H9 (cell line): Measurements from ENCODE around the gene ARL11. TPM values are rescaled to one million over a fixed set of nuclear protein-coding genes. Genes with fewer than 3 reads are reported as not detected.

ENCODE experiments used
- DNase-seq: peaks from one replicate; pipeline ENCODE4 v3.0.0-alpha.2; 2017
- H2AFZ ChIP-seq: one replicate; pipeline ENCODE4 v1.6.1; 2013; ENCODE audit warnings: mild to moderate bottlenecking, low read length, control low read depth, moderate library complexity
- H2AK5ac ChIP-seq: 2 replicates; pipeline ENCODE4 v1.6.1; 2013; ENCODE audit warnings: low read length, control low read depth, mixed read lengths; ENCODE audit not compliant: insufficient read length
- H2BK120ac ChIP-seq: one replicate; pipeline ENCODE4 v1.6.1; 2013; ENCODE audit warnings: low read depth, mild to moderate bottlenecking, low read length, control low read depth, inconsistent platforms; ENCODE audit not compliant: poor library complexity, severe bottlenecking
- H2BK12ac ChIP-seq: 2 replicates; pipeline ENCODE4 v1.6.1; 2013; ENCODE audit warnings: low read length, control low read depth, mixed read lengths, low read depth; ENCODE audit not compliant: insufficient read length
- H2BK15ac ChIP-seq: 2 replicates; pipeline ENCODE4 v1.6.1; 2013; ENCODE audit warnings: low read depth, low read length, control low read depth
- H2BK20ac ChIP-seq: one replicate; pipeline ENCODE4 v1.6.1; 2013; ENCODE audit warnings: low read depth, mild to moderate bottlenecking, low read length, control low read depth, inconsistent platforms; ENCODE audit not compliant: poor library complexity, severe bottlenecking
- H2BK5ac ChIP-seq: 2 replicates; pipeline ENCODE4 v1.6.1; 2013; ENCODE audit warnings: low read length, control low read depth, mixed read lengths; ENCODE audit not compliant: insufficient read length
- H3K14ac ChIP-seq: 2 replicates; pipeline ENCODE4 v1.6.1; 2013; ENCODE audit warnings: low read length, control low read depth; ENCODE audit not compliant: insufficient read depth
- H3K18ac ChIP-seq: 2 replicates; pipeline ENCODE4 v1.6.1; 2013; ENCODE audit warnings: low read depth, mild to moderate bottlenecking, mixed read lengths, low read length, control low read depth; ENCODE audit not compliant: insufficient read length
- H3K23ac ChIP-seq: 2 replicates; pipeline ENCODE4 v1.6.1; 2013; ENCODE audit warnings: low read length, control low read depth, mixed read lengths, low read depth; ENCODE audit not compliant: insufficient read length
- H3K23me2 ChIP-seq: 2 replicates; pipeline ENCODE4 v1.6.1; 2013; ENCODE audit warnings: low read depth, mild to moderate bottlenecking, mixed read lengths, low read length, control low read depth; ENCODE audit not compliant: insufficient read length, poor library complexity, severe bottlenecking
- H3K27ac ChIP-seq: 2 replicates; pipeline ENCODE4 v1.5.1; 2013; ENCODE audit warnings: low read length, control low read depth, mixed read lengths, low read depth; ENCODE audit not compliant: insufficient read length
- H3K27me3 ChIP-seq: 2 replicates; pipeline ENCODE4 v1.6.1; 2013; ENCODE audit warnings: low read length, control low read depth, inconsistent platforms; ENCODE audit not compliant: insufficient read depth
- H3K4ac ChIP-seq: 2 replicates; pipeline ENCODE4 v1.6.1; 2013; ENCODE audit warnings: low read depth, mild to moderate bottlenecking, control low read depth, inconsistent platforms, low read length, moderate library complexity
- H3K4me1 ChIP-seq: 2 replicates; pipeline ENCODE4 v1.6.1; 2013; ENCODE audit warnings: low read length, control low read depth, inconsistent platforms; ENCODE audit not compliant: insufficient read depth
- H3K4me2 ChIP-seq: 2 replicates; pipeline ENCODE4 v1.6.1; 2013; ENCODE audit warnings: low read length, control low read depth, mixed read lengths; ENCODE audit not compliant: insufficient read length, insufficient read depth
- H3K56ac ChIP-seq: 2 replicates; pipeline ENCODE4 v1.6.1; 2013; ENCODE audit warnings: low read depth, mild to moderate bottlenecking, mixed read lengths, low read length, control low read depth; ENCODE audit not compliant: insufficient read length
- H3K79me1 ChIP-seq: 2 replicates; pipeline ENCODE4 v1.6.1; 2013; ENCODE audit warnings: low read depth, mild to moderate bottlenecking, moderate library complexity, low read length, control low read depth, inconsistent platforms; ENCODE audit not compliant: insufficient read depth, poor library complexity, severe bottlenecking
- H3K79me2 ChIP-seq: 2 replicates; pipeline ENCODE4 v1.6.1; 2013; ENCODE audit warnings: low read length, control low read depth, inconsistent platforms; ENCODE audit not compliant: insufficient read depth
- H3K9ac ChIP-seq: 2 replicates; pipeline ENCODE4 v1.6.1; 2013; ENCODE audit warnings: low read length, control low read depth, mixed read lengths; ENCODE audit not compliant: insufficient read length; ENCODE audit errors: extremely low read depth
- H3K9me3 ChIP-seq: one replicate; pipeline ENCODE4 v1.6.1; 2013; ENCODE audit warnings: low read depth, low read length, inconsistent platforms; ENCODE audit not compliant: control insufficient read depth
- H3T11ph ChIP-seq: one replicate; pipeline ENCODE4 v1.6.1; 2013; ENCODE audit warnings: mild to moderate bottlenecking, low read length, control low read depth, inconsistent platforms
- H4K20me1 ChIP-seq: one replicate; pipeline ENCODE4 v1.6.1; 2013; ENCODE audit not compliant: control insufficient read depth, insufficient read length, insufficient read depth
- H4K5ac ChIP-seq: 2 replicates; pipeline ENCODE4 v1.6.1; 2013; ENCODE audit warnings: low read depth, mild to moderate bottlenecking, mixed read lengths, low read length, control low read depth; ENCODE audit not compliant: insufficient read length
- H4K8ac ChIP-seq: replicated peaks from 2 replicates; pipeline ENCODE4 v1.6.1; 2013; ENCODE audit warnings: low read length, control low read depth, mixed read lengths, low read depth; ENCODE audit not compliant: insufficient read length
- H4K91ac ChIP-seq: 2 replicates; pipeline ENCODE4 v1.6.1; 2013; ENCODE audit warnings: low read depth, mild to moderate bottlenecking, moderate library complexity, mixed read lengths, low read length, control low read depth; ENCODE audit not compliant: insufficient read length
- H3K27ac Mint-ChIP-seq, 3 experiments: 2 replicates in 2 of 3; 3 replicates in 1 of 3; pipeline ENCODE4 v1.8.0; 2020 to 2021; ENCODE audit warnings: mixed read lengths in 3 of 3, mild to moderate bottlenecking in 1 of 3, moderate library complexity in 1 of 3
- H3K27me3 Mint-ChIP-seq: 2 replicates; pipeline ENCODE4 v1.8.0; 2021; ENCODE audit warnings: low read depth, mild to moderate bottlenecking, moderate library complexity, mixed read lengths
- H3K36me3 Mint-ChIP-seq, 3 experiments: 2 replicates in 2 of 3; 3 replicates in 1 of 3; pipeline ENCODE4 v1.8.0; 2020 to 2021; ENCODE audit warnings: low read depth in 3 of 3, mixed read lengths in 3 of 3; ENCODE audit not compliant: insufficient read depth in 1 of 3
- H3K4me1 Mint-ChIP-seq, 2 experiments: 2 replicates each; pipeline ENCODE4 v1.8.0; 2020; ENCODE audit warnings: mixed read lengths in 2 of 2
- H3K4me3 Mint-ChIP-seq, 2 experiments: 2 replicates in 1 of 2; 3 replicates in 1 of 2; pipeline ENCODE4 v1.8.0; 2020 to 2021; ENCODE audit warnings: mild to moderate bottlenecking in 2 of 2, mixed read lengths in 2 of 2, moderate library complexity in 1 of 2
- H3K9me3 Mint-ChIP-seq, 2 experiments: 2 replicates in 1 of 2; 3 replicates in 1 of 2; pipeline ENCODE4 v1.8.0; 2020; ENCODE audit warnings: mild to moderate bottlenecking in 2 of 2, mixed read lengths in 2 of 2, moderate library complexity in 1 of 2
- CTCF ChIP-seq: fragments of 200-600 bp; sonication (generic); conservative IDR thresholded peaks from 3 replicates; pipeline ENCODE4 v1.8.0; 2021; ENCODE audit warnings: antibody characterized with exemption, mild to moderate bottlenecking
- WGBS: extraction: QIAGEN DNeasy Blood & Tissue Kit; methylation state at CpG from one replicate; pipeline ENCODE4 v1.1.7; 2013; ENCODE audit warnings: missing lambda C conversion rate, low lambda C conversion rate, mixed read lengths; ENCODE audit not compliant: insufficient read length; ENCODE audit errors: extremely low coverage; 5-methylcytosine and 5-hydroxymethylcytosine counted together
- total RNA-seq: library from RNA; stranded (reverse); gene quantifications from 2 replicates; pipeline ENCODE4 v1.2.1, GENCODE V29; 2021

The ARL11 gene
- total RNA-seq, 1 experiment from 2014 or later: 0.42 TPM

- peak overlapping the region; percentile 54 to 78 for H3K4me3 Mint-ChIP-seq
- H3K27me3 Mint-ChIP-seq: no peaks in the 10 kb centered on the region
- H2AFZ ChIP-seq: peak overlapping the region; percentile 22
- no peak overlapping the region for H4K5ac ChIP-seq
- WGBS: no CpG with 5 or more reads among the region's 10 CpGs
- H3K4me2 ChIP-seq: peak overlapping the region; percentile 89
- TF ChIP-seq CTCF: no peak
- no peak overlapping the region for H2BK120ac ChIP-seq
- no peak overlapping the region for H3K23ac ChIP-seq
- no peaks in the 10 kb centered on the region for H3K23me2 ChIP-seq
- no peaks in the 10 kb centered on the region for H3K79me1 ChIP-seq
- peak overlapping the region; percentile 19 for H3K27ac ChIP-seq
- peaks cover 0 to 5% (median 0%) of the 10 kb centered on the region in 3 experiments; a peak in 2 of 7 replicates for H3K36me3 Mint-ChIP-seq
- no peaks in the 10 kb centered on the region for H3K9me3 ChIP-seq
- no peak overlapping the region for H3K4ac ChIP-seq
- no peak overlapping the region for H4K8ac ChIP-seq
- peak overlapping the region in 2 of 3 experiments; percentile 66 to 83; a peak in 3 of 7 replicates for H3K27ac Mint-ChIP-seq
- no peak overlapping the region for H2AK5ac ChIP-seq
- H3K4me1 ChIP-seq: peaks cover 5% of the 10 kb centered on the region
- peak overlapping the region; percentile 35 for H3K9ac ChIP-seq
- no peak overlapping the region for H4K91ac ChIP-seq
- H3K4me1 Mint-ChIP-seq: peaks cover 25 to 28% of the 10 kb centered on the region in 2 experiments
- no peak overlapping the region for H2BK12ac ChIP-seq
- H3K9me3 Mint-ChIP-seq: no peaks in the 10 kb centered on the region
- 0 out of 2 replicates have a peak overlapping the region, but pooled peaks have one; percentile 1 for H3K14ac ChIP-seq
- H4K20me1 ChIP-seq: no peaks in the 10 kb centered on the region
- H3T11ph ChIP-seq: no peak overlapping the region
- H3K56ac ChIP-seq: no peak overlapping the region
- no peak overlapping the region for H2BK5ac ChIP-seq
- no peaks in the 10 kb centered on the region for H3K27me3 ChIP-seq
- H3K79me2 ChIP-seq: no peaks in the 10 kb centered on the region
- no peak overlapping the region for H2BK20ac ChIP-seq
- no peak overlapping the region for H3K18ac ChIP-seq
- no peak overlapping the region for H2BK15ac ChIP-seq
- peak; percentile 85 for DNase-seq
Measured at GRCh38 chr13:49635599-49636433, 7.5 kb downstream of the ARL11 start.
